T-helper 9 cell (primary cell): ENCODE results near the gene LRRC2.
A peak's percentile ranks its signal among the peaks of the same experiment; 100 is the strongest.
"Not testable (repeated sequence)": the region's sequence is repeated elsewhere in the genome, so short reads cannot be mapped to it uniquely, and the experiment has no call there.

Experiments
- DNase-seq: peaks from one replicate; pipeline ENCODE4 v3.0.0-alpha.2; 2020

LRRC2 gene

DNA sequence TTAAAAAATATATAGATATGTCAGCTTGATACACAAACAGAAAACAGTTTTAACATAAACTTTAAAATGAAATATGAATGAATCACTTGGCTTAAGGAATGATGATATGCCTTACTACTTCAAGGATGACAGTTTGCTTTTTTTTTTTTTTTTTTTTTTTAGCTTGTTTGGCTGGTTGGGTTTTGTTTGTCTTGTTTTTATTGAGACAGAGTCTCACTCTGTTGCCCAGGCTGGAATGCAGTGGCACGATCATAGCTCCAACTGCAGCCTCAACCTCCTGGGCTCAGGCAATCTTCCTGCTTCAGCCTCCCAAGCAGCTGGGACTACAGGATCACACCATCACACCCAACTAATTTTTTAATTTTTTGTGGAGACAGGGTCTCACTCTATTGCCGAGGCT lies 14.5 kb downstream of the LRRC2 start:
- no peak for DNase-seq

DNA sequence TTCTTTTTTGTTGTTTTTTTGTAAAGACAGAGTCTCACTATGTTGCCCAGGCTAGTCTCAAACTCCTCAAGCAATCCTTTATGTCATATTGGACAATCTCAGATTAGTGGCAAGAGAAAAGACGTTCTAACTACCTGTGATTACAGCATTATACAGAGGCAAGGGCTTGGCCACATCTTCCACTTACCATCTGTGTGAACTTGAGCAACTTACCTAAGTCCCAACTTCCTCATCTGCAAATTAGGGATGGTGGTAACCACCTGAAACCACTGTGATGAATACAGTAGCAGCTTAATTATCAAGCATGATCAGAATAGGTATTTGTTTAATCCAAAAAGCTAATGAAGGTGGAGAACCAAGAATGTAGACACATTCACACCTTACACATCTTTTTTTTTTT lies 16.1 kb downstream of the LRRC2 start:
- DNase-seq: no peak

DNA sequence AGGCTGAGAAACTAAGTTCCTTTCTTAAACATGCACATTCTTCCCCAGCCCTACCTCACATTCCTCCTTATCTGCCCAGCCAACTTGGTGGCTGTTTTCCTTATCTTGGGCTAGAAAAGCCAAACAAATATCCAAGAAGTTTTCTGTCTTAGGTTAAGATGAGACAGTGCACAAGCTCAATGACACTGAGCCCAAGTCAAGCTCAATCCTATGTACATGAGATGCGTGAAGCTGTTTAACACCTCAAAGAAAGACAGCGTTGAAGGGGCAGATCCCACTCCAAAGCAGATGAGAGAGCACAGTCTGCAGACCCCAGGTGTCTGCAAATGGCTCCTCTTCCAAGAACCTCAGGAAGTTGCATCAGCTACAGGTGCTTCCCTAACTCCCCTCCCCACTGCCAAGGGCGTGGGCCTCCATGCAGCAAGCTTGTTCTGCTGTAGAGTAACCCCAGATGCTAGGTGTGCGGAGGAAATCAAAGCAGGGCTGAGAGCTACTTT lies 16.6 kb downstream of the LRRC2 start:
- DNase-seq: no peak

DNA sequence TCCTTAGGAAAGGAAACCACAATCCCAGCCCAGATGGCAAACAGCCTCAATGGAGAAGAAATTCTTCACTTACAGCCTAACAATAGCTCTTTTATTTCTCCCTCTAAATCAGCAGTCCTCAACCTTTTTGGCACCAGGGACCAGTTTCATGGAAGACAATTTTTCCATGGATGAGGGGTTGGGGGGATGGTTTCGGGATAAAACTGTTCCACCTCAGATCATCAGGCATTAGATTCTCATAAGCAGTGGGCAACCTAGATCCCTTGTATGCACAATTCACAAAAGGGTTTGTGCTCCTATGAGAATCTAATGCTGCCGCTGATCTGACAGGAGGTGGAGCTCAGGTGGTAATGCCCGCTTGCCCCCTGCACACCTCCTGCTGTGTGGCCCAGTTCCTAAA lies 17.5 kb downstream of the LRRC2 start:
- DNase-seq: not testable (repeated sequence)

DNA sequence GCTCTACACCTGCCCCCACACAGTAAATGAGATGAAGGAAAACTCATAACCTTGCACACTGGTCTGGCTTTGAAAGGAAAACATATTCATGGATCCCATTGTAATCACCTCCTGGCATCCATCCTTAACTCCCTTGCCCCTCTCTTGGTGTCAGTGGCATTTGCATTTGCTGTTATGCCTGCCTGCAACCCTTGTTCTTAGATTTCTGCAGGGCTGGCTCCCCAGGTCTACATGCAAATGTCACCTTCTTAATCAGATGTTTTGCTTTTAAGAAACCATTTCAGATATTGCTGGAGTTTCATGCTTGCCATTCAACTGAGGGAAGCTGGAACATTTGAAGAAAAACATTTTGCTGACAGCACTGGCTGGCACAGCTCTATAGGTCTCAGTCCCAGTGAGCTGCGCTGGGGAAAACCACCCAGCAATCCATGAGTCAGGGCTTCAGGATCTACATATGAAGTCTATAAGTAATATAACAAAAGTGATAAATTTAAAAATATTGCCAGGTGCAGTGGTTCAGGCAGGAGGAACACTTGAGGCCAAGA lies 19.1 kb downstream of the LRRC2 start:
- DNase-seq: no peak

DNA sequence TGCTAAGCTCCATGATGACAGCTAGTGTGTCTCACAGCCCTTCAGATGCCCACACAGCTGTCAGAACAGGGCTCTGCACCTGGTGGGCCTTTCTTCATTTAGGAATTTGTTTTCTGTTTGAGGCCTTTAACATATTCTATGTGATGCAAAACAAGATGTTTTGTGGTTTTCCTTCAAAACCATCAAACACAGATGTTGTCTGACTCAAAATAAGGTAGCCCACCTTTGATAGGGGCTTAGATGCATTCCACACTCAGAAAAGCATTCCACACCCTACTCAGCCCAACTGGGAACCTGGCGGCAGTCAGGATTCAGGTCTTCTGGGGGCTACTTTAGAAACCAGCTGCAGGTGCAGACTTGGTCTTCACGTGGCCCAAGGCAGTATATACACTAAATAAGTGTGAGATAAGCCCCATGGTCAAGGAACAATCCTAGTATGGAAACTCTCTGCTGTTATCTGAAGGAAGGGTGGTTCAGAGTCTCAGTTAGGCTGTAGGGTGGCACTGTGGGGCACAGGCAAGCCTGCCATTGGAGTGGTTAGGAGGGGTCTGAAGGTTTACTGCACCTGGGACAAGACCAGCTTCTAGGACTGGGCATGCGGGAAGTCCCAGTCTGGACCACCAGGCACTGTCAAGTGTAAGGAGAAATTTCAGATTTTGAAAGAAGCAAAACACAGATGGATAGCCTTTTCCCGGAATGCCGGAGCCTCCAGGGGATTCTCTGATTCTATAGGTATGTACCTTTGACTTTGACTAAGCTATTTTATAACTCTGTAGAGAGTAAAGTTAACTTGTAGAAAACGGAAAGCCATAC lies 20.1 kb downstream of the LRRC2 start:
- DNase-seq: no peak

DNA sequence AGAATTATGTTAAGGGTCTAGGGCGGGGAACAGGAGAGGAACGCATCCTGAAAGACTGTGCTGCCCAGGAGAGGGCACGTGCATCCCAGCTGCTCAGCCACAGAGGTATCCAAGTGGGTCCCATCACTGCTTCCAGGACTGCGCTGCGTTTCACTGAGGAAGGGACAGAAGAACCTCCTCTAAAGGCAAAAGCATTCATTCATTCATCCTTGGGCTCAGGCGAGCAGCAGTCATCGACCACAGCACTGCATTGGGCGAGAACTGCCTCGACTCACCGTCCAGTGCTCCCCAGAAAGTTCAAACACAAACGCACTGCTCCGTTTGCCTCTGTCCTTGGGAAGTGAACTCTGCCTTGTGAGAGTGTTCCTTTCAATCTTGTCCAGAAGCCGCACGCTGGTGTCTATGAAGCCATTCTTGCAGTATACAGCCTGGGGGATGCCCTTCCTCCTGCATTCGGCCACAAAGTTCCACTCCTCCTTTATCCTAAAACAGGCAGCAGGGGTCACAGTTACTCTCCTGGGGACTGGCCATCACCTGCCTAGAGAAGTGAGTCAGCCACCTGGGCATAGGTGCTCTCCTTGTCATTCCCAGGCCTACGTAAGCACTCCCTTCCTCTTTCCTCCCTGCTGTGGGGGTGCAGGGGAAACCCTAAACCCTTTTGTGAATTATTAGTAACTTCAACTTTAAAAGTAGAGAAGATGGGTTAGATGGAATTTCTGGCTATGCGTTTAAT lies 21.2 kb downstream of the LRRC2 start:
- DNase-seq: no peak

DNA sequence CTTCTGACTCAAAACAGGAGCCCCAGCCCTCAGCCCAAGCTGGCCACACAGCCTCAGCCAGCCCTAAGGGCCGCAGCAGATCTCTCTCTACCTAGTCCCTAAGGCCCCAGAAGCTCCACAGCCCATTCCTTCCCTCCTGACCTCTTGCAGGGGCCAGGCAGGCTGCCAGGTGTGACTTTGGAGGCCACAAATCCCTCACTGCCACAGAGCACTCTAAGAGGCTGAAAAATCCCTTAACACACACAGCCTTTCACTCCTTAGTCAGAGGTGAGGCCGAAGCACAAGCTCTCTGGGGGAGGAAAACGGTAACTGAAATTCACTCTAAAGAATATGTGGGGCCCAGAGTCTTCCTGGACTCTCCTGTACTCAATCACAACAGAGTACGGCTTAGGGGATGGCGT lies 23.3 kb downstream of the LRRC2 start:
- no peak for DNase-seq

DNA sequence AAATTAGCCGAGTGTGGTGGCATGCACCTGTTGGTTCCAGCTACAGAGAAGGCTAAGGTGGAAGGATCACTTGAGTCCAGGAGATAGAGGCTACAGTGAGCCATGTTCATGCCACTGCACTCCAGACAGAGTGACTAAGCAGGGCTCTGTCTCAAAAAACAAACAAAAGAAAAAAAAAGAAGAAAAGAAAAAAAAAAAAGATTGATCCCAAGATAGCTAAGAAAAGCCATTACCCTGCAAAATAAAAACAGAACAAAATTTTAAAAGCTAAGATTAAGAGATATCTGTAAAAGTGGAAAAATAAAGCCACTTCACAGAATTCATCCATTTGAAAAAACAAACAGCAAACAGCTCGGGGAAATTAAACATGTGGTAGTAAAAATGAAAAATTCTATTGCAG lies 23.8 kb downstream of the LRRC2 start:
- no peak for DNase-seq

DNA sequence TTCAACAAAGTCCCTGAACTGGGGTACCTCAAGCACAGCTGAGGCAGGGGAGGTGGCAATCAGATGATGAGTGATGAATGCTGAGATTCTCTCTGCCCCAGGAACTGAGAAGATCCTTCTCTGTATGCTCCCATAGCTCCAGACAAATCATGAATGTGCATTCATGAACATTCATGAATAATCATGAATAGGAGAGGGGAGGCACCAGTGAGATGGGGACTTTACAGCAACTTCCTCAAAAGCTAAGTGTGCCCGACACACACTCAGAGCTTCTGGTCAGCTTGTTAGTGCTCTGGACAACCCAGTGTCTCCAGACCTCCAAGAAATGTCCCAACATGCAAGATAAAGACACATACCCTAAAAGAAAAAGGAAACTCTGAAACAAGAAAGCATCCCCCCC lies 24.3 kb downstream of the LRRC2 start:
- no peak for DNase-seq

DNA sequence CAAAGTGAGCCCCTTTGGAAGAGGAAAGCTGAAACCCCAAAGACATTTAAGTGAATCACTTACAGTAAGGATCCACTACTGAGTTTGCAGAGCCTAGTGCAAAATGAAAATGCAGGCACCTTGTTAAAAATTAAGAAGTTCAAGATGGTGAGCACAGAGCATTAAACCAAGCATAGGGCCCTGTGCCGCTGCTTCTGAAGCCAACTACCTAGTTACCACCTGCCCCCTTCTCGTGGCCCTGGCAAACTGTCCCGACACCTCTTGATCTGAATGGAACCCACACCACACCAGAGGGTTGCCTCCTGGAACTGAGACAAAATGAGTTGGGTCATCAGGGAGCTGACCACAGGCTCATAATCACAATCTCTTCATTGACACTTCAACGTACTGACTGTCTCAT lies 25.6 kb downstream of the LRRC2 start:
- DNase-seq: no peak

DNA sequence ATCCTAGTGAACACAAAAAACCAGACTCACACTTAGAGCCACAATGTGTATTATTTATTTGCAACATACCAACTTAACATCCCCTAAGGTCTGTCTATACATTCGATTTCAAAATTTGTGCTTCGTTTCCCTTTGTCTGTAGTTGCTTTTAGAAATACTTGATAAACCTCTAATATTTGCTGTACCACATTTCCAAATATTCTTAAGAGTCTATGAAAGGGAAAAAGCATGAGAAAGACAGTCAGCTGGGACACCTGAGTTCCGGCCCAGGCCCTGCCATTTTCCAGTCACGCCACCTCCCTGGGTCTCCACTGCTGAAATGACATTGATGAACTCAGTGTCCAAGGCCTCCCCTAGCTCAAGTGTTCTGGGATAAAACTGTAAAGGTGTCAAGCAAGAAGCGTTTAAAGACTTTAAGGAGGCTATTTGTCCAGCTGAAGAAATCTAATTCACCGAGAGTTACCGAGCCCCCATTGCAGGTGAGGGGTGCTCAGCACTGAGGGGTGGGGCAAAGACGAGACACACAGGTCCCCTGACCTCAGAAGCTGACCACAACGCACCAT lies 26.6 kb downstream of the LRRC2 start:
- no peak for DNase-seq

DNA sequence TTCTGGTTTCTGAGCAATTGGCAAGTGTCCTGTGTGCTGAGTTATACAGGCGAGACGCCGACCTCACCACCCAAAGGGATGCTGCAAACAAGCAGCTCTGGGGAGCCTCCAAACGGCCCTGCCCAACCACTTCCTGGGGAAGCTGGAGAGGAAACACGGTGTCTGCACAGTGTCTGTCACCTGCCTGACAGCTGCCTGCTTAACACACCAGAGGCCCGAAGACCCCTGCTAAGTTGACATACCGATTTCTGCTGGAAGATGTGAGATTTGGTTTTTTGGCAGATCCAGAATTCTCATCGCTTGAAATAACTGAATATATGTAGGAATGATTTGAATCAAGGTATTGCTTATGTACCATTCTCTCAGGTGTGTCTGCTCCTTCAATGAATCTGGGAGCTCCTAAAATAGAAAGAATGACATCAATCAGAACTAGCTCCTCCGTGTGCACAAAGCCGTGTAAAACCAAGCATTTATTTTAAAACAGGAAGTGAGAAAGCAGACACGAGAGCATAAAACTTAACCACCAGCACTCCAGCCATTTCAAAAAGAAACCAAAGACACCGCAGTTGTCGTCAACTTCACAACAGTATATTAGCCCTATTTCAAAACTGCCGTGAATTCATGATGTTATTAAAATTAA lies 27.2 kb downstream of the LRRC2 start:
- DNase-seq: peak; percentile 77

DNA sequence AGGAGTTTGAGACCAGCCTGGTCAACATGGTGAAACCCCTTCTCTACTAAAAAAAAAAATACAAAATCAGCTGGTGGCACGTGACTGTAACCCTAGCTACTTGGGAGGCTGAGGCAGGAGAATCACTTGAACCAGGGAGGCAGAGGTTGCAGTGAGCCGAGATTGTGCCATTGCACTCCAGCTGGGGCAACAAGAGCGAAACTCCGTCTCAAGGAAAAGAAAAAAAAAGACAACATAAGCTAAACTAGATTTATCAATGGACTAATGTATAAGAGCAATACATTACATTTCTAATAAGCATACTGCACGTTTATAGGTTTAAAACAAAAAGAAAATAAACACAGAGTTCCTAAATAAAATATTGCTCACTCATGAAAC lies 27.7 kb downstream of the LRRC2 start:
- not testable (repeated sequence) for DNase-seq

DNA sequence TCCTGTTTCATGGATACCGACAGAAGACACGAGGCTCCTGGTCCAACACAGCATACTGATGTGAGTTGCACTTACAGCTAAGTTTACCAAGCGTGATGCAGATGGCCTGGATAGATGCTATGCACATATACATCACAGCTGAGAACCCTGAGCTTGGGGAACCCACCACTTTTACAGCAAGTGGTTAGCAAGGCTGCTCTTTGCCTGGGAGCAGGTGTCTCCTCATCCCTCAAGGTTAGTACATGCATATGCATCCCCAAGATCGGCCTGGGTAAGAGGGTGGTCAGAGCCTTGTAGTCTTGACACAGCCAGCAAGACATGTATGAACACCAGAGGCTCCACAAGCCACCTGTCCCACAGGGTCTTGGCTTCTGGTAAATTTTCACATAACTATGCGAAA lies 28.3 kb downstream of the LRRC2 start:
- no peak for DNase-seq

DNA sequence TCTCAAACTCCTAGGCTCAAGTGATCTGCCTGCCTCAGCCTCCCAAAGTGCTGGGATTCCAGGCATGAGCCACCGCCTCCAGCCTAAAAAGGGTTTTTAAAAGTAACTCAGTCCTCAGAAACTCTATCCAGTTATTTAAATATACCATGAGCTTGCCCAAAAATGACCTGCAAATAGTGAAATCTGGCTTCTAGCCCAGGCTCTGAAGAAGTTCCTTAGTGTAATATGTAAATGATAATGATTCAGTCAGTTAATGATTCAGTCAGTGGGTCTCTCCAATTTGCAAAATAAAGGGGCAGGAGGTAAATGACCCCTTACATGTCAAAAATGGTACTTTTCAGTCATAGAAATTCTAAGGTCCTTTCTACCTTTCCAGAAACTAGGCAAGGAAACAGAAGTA lies 28.8 kb downstream of the LRRC2 start:
- DNase-seq: no peak

DNA sequence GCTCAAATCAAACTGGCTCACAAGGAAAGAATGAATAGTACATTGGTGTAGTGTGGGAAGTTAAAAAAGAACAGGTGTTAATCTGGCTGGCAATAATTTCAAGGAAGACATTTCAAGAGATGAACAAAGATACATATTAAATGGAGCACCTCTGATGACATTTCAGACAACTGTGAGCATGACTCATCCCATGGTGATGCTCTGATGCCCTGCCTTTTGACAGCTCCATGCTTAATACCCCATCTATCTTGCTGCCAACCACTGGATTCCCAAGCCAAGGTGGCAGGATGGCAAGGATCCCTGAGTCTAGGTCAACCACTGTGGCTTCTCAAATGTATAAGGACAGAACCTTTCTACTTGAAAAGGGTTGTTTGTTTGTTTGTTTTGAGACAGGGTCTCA lies 29.3 kb downstream of the LRRC2 start:
- no peak for DNase-seq

DNA sequence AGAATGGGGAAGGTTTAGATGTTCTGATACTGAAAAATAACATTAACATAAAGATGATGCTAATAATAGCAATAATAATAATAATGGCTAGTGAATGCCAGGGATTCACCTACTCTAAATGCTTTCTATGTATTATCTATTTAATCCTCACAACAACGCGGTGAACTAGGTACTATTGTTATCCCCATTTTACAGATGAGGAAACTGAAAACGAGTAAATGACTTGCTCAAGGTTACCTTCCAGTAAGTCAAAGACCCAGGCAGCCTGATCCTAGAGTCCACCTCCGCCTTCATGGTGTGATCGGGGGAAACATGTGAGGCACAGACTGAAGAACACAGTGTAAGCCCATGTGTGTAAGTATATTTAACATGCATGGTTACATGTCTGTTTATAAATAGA lies 30.4 kb downstream of the LRRC2 start:
- DNase-seq: no peak

DNA sequence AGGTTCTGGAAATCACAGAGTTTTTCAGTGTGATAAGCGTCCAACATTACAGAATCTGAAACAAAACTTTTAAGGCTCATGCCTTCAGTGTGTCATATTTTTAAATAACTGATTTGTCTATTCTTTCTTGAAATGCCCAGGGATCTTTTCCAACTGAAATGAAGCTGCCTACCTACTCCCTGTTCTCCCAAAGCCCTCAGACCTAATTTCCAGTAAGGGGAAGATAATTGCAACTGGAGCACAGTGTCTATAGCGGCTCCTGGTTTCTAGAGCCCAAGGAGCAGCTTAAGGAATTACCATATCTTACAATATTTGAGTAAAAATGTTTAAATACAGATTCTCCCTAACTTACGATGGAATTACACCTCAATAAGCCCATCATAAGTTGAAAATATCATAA lies 33.0 kb downstream of the LRRC2 start:
- no peak for DNase-seq

DNA sequence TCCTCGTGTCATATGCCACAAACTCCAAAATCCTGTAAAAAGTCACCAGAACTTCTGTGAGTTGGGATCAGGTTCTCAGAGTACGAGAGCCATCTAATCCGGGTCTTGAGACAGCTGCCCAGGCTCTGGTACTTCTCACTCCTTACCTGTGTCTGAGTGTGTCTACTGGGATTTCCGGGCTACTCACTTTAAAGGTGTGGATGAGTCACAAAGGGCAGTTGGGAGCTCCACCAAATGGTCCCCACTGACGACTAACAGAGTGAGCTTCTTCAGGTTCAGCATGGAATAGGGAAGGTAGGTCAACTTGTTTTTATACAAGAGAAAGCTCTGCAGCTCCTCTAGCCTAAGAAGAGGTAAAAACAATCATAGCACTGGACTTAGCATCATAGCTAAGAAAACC lies 38.9 kb downstream of the LRRC2 start:
- DNase-seq: no peak

DNA sequence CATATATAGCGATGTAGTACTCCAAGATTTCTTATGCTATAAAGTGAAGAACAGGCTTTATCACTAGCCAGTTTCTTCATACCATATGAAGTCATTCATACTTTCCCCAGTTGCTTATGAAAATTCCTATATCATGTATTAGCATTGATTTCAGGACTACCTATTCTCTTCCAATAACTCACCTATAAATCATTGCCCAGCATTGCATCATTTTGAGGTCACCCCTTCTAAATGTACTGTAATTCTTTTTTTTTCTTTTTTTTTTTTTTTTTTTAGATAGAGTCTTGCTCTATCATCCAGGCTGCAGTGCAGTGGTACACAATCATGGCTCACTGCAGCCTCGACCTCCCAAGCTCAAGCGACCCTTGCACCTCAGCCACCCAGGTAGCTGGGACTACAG lies 41.3 kb downstream of the LRRC2 start:
- DNase-seq: no peak

DNA sequence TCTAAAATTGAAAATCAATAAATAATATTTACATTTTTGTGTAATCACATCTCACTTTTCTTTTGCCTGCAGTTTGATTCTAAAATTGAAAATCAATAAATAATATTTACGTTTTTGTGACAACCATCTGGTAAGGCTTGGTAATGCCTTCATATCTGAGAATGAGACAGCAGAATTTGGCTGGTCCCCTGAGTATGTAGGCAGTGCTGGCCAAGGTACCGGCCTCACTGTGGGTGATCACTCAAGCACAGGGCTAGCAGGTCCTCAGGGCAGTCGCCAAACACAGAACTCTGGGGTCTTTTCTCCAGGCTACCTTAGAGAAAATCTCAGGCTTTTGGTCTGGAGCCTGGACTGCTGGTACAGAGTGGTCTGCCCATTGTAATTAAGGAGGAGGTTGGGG lies 42.1 kb downstream of the LRRC2 start:
- DNase-seq: no peak

DNA sequence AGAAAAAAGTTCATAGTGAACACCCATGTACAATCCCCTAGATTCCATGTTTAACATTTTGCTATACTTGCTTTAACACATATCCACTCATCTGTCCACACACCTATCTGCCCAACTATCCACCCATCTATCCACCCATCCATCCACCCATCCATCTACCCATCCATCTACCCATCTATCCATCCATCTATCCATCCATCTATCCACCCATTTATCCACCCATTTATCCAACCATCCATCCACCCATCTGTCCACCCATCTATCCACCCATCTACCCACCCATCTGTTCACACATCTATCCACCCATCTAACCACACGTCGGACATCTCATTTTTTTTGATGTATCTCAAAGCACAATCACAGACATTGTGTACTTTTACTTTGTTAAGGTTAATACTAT lies 42.5 kb downstream of the LRRC2 start:
- DNase-seq: no peak
